GM18507 (cell line): Measurements from ENCODE around the gene PSME1.

ENCODE experiments used
- DNase-seq: peaks from one replicate; pipeline ENCODE4 v3.0.0; 2011; ENCODE audit warnings: low read depth; ENCODE audit not compliant: insufficient read length; ENCODE audit errors: extremely low spot score
- FAIRE-seq: peaks from 2 replicates; lab custom pipeline; 2011; peaks lifted over from hg19 to GRCh38; lab: Jason Lieb, UNC

Gene PSME1

DNA sequence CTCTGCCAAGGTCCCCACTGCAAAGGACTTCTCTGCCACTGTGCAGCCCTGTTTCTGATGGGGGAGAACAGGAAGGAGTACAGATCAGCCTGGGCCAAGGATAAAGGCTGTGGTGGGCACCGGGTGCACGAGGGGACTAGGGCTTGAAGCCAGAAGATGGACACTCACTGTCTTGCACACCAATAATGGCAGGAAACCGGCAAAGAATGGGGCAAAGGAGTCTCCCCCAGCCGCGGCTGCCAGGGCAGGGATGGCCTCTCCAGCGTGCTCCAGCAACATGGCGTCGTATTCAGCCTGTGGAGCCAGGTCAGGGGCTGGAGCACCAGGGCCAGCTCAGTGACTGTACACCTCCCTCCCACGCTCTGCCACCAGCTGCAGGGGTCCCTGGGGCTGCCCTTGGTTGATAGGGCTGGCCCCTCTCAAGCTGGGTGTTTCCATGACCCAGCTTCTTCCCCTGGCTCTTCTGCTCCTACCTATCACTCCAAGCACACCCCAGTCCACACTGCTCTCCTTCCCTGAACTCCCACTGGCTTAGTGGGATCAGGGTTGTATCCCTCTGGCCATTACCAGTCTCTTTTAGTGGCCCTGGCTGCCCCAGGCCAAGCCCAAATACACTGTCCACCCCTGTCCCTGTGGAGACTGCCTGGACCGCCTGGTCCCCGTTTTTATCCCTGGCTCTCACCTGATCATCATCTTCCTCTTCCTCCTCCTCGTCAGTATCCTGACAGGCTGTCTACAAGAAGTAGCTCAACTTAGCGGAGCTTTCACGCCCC, 46.3 kb downstream of the PSME1 start:
- FAIRE-seq (no peak), DNase-seq (no peak)

DNA sequence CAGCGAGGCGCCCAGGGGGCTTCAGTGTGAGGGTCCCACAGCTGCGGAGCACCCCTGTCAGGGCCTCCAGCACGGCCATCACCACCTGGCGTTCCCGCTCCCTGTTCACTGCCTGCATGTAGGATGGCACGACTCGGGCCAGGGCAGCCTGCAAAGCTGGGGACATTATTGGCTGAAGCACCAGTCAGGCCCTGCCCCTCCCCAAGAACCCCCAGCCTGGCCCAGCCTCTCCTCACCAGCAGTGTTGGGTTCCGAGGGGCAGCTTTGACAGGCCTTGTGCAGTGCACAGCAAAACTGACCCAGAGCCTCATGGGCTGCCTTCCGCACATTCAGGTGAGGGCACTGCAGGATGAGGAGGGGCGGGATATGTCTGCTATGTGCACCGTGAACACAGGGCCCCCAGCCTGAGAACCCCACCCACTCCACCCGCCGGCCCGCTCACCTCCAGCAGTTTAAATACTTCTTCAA, 47.1 kb downstream of the PSME1 start:
- FAIRE-seq: no peak

DNA sequence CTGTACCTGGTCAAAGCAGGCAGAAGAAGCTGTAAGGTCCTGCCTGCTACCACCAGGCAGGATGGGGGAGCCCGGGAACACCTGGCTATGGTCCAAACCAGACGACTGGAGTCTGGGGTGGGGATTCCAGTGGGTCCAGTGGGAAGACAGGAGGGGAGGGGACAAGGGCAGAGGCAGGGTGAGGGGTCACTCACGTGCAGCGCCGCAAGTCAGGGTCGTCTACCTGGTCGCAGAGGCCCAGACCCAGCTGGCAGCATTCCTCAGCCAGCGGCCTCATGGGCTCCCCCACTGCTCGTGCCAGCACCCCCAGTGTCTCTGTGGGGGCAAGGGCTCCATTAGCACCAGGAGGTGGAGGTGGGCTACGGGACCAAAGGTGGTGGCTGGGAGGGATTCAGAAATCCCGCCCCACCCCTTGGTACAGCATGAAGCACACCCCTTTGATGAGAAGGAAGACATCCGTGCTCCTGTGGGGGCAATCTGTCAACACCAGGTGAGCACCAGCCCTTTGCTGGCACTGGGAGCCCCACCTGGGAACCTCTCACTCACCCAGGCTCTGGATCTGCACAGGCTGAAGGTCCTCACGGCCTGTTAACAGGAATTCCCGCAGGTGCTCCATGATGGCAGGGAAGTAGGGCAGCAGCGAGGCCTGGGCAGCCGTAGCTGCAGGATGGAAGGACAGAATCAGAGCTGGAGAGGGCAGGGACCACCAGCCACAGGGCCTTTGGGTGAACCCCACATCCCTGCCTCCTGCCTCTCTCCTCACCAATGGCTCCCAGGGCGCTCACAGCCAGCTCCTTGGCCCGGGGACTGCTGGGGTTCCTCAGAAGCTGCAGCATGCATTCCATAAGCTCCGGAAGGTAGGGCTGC, 48.3 kb downstream of the PSME1 start:
- no peak for FAIRE-seq
- DNase-seq: no peak

More for the DNA sequence above, 47.1 kb downstream of the PSME1 start:
- no peak for DNase-seq

DNA sequence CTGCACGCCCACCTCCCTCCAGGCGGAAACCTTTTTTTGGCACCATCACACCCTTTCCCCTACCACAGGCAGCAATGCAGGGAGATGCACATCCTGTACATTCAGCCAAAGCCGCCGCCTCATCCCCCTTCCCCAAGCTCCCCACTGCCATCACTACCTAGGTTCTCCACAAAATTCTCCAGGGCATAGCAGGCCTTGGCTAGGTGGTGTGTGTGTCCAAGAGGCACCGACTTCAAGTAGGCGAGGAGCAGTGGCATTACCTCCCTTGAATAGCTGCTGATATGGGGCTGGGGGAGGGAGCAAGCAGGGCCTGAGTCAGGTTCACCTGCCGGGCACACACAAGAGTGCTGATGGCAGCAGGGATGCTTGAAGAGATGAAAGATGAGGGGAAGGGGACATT, 49.0 kb downstream of the PSME1 start:
- no peak for FAIRE-seq
- no peak for DNase-seq

DNA sequence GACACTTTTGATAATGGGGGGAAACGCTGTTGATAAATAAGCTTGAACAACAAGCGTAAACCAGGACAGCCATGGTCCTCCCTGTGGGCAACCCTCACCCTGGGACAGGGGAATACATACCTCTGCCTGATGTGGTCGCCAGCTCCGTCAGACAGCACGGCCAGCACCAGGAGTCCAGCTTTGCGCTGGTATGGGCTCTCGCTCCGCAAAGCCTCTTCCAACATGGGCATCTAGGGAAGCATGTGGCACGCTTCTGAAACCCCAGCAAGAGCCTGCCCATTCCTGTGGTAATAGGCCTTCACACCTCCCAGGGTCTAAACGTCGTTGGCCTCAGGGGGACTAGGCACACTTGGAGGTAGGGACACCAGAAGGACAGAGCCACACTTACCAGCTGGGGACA, 49.7 kb downstream of the PSME1 start:
- FAIRE-seq: no peak

DNA sequence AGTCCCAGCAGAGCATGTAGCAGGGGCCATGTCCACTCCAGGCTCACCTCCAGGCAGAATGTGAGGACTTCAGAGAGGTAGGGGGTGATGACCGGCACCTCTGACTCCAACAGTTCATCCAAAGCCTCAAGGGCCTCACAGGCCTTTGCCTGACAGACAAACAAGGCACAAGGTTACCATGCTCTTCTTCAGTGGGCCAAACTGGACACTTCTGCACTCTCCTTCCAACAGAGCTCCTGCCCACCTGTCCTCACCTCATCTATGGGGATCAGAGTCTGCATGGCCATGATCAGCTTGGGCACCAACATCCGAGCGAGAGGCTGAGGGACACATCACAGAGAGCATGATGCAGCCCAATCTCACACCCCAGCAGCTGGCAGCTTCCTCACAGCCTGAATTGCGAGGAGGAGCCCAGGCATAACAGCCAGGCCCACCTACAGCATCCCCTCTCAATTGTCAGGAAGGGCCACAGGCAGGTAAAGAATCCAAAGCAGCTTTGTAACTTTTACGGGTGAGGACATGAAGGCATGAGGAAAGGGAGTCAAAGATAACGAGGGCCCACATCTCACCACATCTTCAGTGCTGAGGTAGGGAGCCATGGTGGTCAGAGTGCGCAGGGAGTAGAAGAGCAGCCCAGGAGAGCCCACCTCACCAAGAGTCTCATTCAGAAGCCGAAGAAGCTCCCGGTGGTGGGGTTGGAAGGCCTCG, 51.0 kb downstream of the PSME1 start:
- no peak for DNase-seq
- FAIRE-seq: no peak

More for the DNA sequence above, 49.7 kb downstream of the PSME1 start:
- DNase-seq: no peak

DNA sequence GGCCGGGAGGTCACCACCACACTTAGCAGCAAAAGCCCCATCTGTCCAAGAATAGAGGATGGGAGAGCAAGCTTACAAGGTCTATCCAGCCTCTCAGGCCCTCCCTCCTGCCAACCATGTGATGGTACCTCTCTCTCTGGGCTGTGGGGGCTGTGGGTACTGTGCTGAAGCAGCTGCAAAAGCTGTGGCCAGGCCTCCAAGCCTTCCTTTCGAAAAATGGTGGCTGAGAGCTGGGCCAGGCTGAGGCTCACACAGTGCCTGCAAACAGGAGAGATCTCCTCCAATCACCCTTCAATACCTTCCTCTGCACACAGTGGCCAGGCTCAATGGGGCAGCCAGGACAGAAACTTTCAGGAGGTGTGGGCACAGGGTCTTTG, 51.5 kb downstream of the PSME1 start:
- DNase-seq (no peak), FAIRE-seq (no peak)
